OCI-LY7 (cell line): ENCODE results near the gene MAST2. TPM values are rescaled to one million over a fixed set of nuclear protein-coding genes. Genes with fewer than 3 reads are reported as not detected.
A peak's percentile ranks its signal among the peaks of the same experiment; 100 is the strongest.

Source experiments
- BruUV-seq: library from RNA; stranded (reverse); fragments of 400-500 nt; replicated peaks from 2 replicates; lab custom pipeline; 2021; lab: Mats Ljungman, UMichigan
- CTCF ChIA-PET: fragments of 300-600 bp; sonication (Branson Sonifier 250); formaldehyde crosslinking; loops from one replicate; lab custom pipeline; 2022; ENCODE audit warnings: antibody characterized with exemption; ENCODE audit not compliant: unreplicated experiment; lab: Charles Lee
- POLR2A ChIA-PET: fragments of 300-600 bp; sonication (Branson Sonifier 250); formaldehyde crosslinking; loops from one replicate; lab custom pipeline; 2022; ENCODE audit warnings: antibody characterized with exemption; lab: Charles Lee
- DNase-seq: peaks from one replicate; pipeline ENCODE4 v3.0.0-alpha.2; 2015; ENCODE audit warnings: low spot score
- H2AFZ ChIP-seq: fragments of 200-600 bp; sonication (generic), shearing (Covaris generic); 2 replicates; pipeline ENCODE4 v1.6.1; 2014; ENCODE audit warnings: mild to moderate bottlenecking, antibody characterized with exemption, low read length, moderate library complexity
- H3K27ac ChIP-seq: fragments of 200-600 bp; sonication (generic); 2 replicates; pipeline ENCODE4 v1.5.1; 2014; ENCODE audit warnings: mixed run types, low read depth, mild to moderate bottlenecking, moderate library complexity, low read length, inconsistent platforms; ENCODE audit not compliant: poor library complexity, severe bottlenecking
- H3K36me3 ChIP-seq: fragments of 200-600 bp; sonication (generic); 2 replicates; pipeline ENCODE4 v1.6.1; 2014; ENCODE audit warnings: mild to moderate bottlenecking, antibody characterized with exemption, low read length, moderate library complexity, mixed read lengths; ENCODE audit not compliant: insufficient read depth
- H3K4me1 ChIP-seq: fragments of 200-600 bp; sonication (generic); 2 replicates; pipeline ENCODE4 v1.5.1; 2014; ENCODE audit warnings: mild to moderate bottlenecking, low read length; ENCODE audit not compliant: insufficient read depth, poor library complexity, severe bottlenecking
- H3K4me2 ChIP-seq: fragments of 200-600 bp; sonication (generic); 2 replicates; pipeline ENCODE4 v1.6.1; 2014; ENCODE audit warnings: mild to moderate bottlenecking, low read length
- H3K4me3 ChIP-seq: fragments of 200-600 bp; sonication (generic); 2 replicates; pipeline ENCODE4 v1.5.1; 2014; ENCODE audit warnings: mild to moderate bottlenecking, low read depth, low read length; ENCODE audit not compliant: poor library complexity, severe bottlenecking
- H3K79me2 ChIP-seq: fragments of 200-600 bp; sonication (generic); 2 replicates; pipeline ENCODE4 v1.6.1; 2016; ENCODE audit warnings: low read depth, mild to moderate bottlenecking, low read length, moderate library complexity, mixed read lengths; ENCODE audit not compliant: insufficient read depth
- H3K9me2 ChIP-seq: fragments of 200-600 bp; sonication (generic); 2 replicates; pipeline ENCODE4 v1.6.1; 2016; ENCODE audit warnings: mild to moderate bottlenecking, low read length, mixed read lengths; ENCODE audit not compliant: insufficient read depth
- H3K9me3 ChIP-seq: fragments of 200-600 bp; sonication (generic); 2 replicates; pipeline ENCODE4 v1.6.1; 2014; ENCODE audit warnings: mild to moderate bottlenecking, mixed run types, low read length, mixed read lengths
- H4K20me1 ChIP-seq: fragments of 200-600 bp; sonication (generic); 2 replicates; pipeline ENCODE4 v1.6.1; 2014; ENCODE audit warnings: mild to moderate bottlenecking, antibody characterized with exemption, low read length, moderate library complexity, mixed read lengths; ENCODE audit not compliant: insufficient read depth
- EZH2phosphoT487 ChIP-seq: fragments of 200-600 bp; sonication (generic); IDR thresholded peaks from 2 replicates; pipeline ENCODE4 v1.6.1; 2018; ENCODE audit warnings: low read depth, borderline replicate concordance, mild to moderate bottlenecking, mixed run types, antibody characterized with exemption, low read length, moderate library complexity, mixed read lengths
- intact Hi-C: fragments of 100-400 bp; cut with micrococcal nuclease; formaldehyde crosslinking; loops from one replicate; pipeline ENCODE4 v1.10.0; 2022; ENCODE audit not compliant: unreplicated experiment
- total RNA-seq, 2 experiments: library from RNA; depleted of rRNA in 1 of 2; stranded (reverse); fragments of >200 nt in 1 of 2; shearing (Covaris generic) in 1 of 2; gene quantifications; 2 replicates each; pipeline ENCODE4 v1.2.3, GENCODE V29; 2014 to 2022
- TF ChIP-seq, protein P1 (sequence below): fragments of 200-600 bp; sonication (generic); conservative IDR thresholded peaks from 2 replicates; pipeline ENCODE4 v1.5.1; 2014; ENCODE audit warnings: mild to moderate bottlenecking, antibody characterized with exemption, low read length, moderate library complexity, mixed read lengths

The MAST2 gene
- total RNA-seq, 2 experiments from 2014 or later = 32.1 to 67.2 TPM

GRCh38 chr1:45876000-45876617, 72.7 kb downstream of the MAST2 start:
- Histone ChIP-seq H2AFZ (no peak overlapping the region), H3K4me1 (peaks cover 32% of the 10 kb centered on the region), H4K20me1 (no peaks in the 10 kb centered on the region), H3K9me2 (no peaks in the 10 kb centered on the region), H3K4me3 (peak overlapping the region; percentile 1), H3K36me3 (peaks cover 8% of the 10 kb centered on the region; the same call in 1 of the 2 replicates), H3K4me2 (peak overlapping the region; percentile 51), H3K27ac (no peak overlapping the region), H3K9me3 (no peaks in the 10 kb centered on the region), H3K79me2 (peaks cover 17% of the 10 kb centered on the region)
- POLR2A ChIA-PET = interaction anchor here (1.3 to 1.8 kb wide), 2 partner anchors 11 to 12 kb away, joined by 3 to 5 read pairs; no protein-coding TSS in a partner anchor
- BruUV-seq = no TSS peak
- TF ChIP-seq EZH2phosphoT487 = no peak
- TF ChIP-seq, protein P1, sequence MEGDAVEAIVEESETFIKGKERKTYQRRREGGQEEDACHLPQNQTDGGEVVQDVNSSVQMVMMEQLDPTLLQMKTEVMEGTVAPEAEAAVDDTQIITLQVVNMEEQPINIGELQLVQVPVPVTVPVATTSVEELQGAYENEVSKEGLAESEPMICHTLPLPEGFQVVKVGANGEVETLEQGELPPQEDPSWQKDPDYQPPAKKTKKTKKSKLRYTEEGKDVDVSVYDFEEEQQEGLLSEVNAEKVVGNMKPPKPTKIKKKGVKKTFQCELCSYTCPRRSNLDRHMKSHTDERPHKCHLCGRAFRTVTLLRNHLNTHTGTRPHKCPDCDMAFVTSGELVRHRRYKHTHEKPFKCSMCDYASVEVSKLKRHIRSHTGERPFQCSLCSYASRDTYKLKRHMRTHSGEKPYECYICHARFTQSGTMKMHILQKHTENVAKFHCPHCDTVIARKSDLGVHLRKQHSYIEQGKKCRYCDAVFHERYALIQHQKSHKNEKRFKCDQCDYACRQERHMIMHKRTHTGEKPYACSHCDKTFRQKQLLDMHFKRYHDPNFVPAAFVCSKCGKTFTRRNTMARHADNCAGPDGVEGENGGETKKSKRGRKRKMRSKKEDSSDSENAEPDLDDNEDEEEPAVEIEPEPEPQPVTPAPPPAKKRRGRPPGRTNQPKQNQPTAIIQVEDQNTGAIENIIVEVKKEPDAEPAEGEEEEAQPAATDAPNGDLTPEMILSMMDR = no peak
- intact Hi-C loops = no loop called here
- CTCF ChIA-PET = no interaction called here
- peak; percentile 70 for DNase-seq

DNA sequence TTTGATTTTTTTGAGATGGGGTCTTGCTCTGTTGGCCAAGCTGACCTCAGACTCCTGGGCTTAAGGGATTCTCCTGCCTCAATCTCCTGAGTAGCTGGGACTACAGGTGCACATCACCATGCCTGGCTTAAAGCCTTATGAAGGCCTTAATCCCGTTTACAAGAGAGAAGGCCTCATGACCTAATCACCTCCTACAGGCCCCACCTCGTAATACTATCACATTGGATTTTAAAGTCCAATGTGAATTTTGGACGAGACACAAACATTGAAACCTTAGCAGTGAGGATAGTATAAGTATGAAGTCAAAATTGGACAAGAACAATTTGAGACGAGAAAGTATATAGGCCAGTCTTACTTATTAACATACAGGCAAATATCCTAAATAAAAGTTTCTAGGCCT, 73.9 kb downstream of the MAST2 start:
- no peak for DNase-seq
- no peak overlapping the region for H3K4me2 ChIP-seq
- no peaks in the 10 kb centered on the region for H3K9me2 ChIP-seq
- peaks cover 17% of the 10 kb centered on the region for H3K79me2 ChIP-seq
- no peaks in the 10 kb centered on the region for H4K20me1 ChIP-seq
- TF ChIP-seq, protein P1 = no peak
- no peak for TF ChIP-seq EZH2phosphoT487
- peaks cover 32% of the 10 kb centered on the region for H3K4me1 ChIP-seq
- ChIA-PET POLR2A (interaction anchor here (0.6 to 1.9 kb wide), 3 partner anchors 10 to 191 kb away, joined by 3 to 10 read pairs (median 3); no protein-coding TSS in a partner anchor), CTCF (no interaction called here)
- intact Hi-C loops = no loop called here
- H3K4me3 ChIP-seq = no peak overlapping the region
- H3K27ac ChIP-seq = no peak overlapping the region
- H2AFZ ChIP-seq = no peak overlapping the region
- peaks cover 8% of the 10 kb centered on the region; the same call in 1 of the 2 replicates for H3K36me3 ChIP-seq
- H3K9me3 ChIP-seq = no peaks in the 10 kb centered on the region
- no TSS peak for BruUV-seq
